LNCaP clone FGC (cell line): ENCODE results near the gene GADD45G.

Experiments
- DNase-seq: peaks from one replicate; pipeline ENCODE4 v3.0.0-alpha.2; 2011; ENCODE audit warnings: low read depth
- H3K4me3 ChIP-seq: 2 replicates; pipeline ENCODE4 v1.5.1; 2011; ENCODE audit warnings: mild to moderate bottlenecking, low read depth, low read length, control low read depth
- TF ChIP-seq, protein P1 (sequence below): IDR thresholded peaks from 2 replicates; pipeline ENCODE4 v1.5.1; 2012; ENCODE audit warnings: mild to moderate bottlenecking; ENCODE audit not compliant: control insufficient read depth, insufficient read depth; ENCODE audit errors: extremely low read depth

GADD45G gene

GRCh38 chr9:89563571-89564345, 41.1 kb upstream of the GADD45G start:
- no peak for DNase-seq
- TF ChIP-seq, protein P1, sequence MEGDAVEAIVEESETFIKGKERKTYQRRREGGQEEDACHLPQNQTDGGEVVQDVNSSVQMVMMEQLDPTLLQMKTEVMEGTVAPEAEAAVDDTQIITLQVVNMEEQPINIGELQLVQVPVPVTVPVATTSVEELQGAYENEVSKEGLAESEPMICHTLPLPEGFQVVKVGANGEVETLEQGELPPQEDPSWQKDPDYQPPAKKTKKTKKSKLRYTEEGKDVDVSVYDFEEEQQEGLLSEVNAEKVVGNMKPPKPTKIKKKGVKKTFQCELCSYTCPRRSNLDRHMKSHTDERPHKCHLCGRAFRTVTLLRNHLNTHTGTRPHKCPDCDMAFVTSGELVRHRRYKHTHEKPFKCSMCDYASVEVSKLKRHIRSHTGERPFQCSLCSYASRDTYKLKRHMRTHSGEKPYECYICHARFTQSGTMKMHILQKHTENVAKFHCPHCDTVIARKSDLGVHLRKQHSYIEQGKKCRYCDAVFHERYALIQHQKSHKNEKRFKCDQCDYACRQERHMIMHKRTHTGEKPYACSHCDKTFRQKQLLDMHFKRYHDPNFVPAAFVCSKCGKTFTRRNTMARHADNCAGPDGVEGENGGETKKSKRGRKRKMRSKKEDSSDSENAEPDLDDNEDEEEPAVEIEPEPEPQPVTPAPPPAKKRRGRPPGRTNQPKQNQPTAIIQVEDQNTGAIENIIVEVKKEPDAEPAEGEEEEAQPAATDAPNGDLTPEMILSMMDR, result no peak

DNA sequence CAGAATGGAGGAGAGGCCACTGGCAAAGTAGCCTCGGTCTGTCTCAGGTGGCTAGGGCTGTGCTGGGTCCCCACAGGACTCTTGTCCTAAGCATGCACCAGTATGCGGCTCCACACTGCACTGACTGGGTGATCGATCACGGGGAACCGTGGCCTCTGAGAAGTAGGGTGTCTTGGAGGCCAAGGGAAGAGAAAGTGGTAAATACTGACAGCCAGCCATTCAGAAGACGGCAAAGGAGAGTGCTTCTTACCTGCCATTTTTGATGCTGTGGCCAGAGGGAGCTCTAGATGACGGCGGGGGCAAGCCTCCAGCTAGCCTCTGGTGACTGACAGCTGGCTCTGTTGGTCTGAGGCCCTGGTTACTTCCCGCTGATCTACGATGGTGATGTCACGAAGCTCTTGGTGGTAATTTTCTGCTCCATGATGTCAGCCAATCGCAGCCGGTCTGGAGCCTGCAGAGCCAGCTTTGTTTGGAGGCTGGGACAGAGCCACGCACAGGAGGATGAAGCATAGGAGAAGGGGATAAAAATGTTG, 40.4 kb upstream of the GADD45G start:
- TF ChIP-seq, protein P1, result peak; percentile 46
- H3K4me3 ChIP-seq, result no peak overlapping the region
- peak; percentile 35 for DNase-seq

More at GRCh38 chr9:89563571-89564345, 41.1 kb upstream of the GADD45G start:
- H3K4me3 ChIP-seq, result no peak overlapping the region

DNA sequence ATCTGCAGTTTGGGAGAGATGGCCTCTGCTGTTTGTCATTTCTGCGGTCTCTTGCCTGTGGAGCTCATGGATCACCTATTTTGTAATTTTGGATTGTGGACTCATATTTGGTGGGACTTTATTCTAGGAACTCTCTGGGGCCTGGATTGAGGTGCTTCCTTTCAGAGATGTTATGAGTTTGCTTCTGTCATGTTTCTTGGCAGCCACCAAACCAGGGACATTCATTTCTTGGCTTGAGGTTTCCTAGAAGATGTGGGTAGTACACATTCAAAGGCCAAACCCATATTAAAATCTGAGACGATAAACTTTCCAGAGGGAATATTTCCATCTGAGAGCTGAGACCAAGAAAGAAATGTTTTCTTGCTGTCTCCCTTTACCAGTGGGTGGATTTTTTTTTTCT, 37.2 kb upstream of the GADD45G start:
- DNase-seq, result no peak
- no peak overlapping the region for H3K4me3 ChIP-seq
- TF ChIP-seq, protein P1, result no peak

GRCh38 chr9:89574309-89574708, 30.5 kb upstream of the GADD45G start:
- TF ChIP-seq, protein P1, result no peak
- H3K4me3 ChIP-seq, result no peak overlapping the region
- no peak for DNase-seq

GRCh38 chr9:89576404-89576839, 28.4 kb upstream of the GADD45G start:
- H3K4me3 ChIP-seq, result no peak overlapping the region
- DNase-seq, result no peak
- TF ChIP-seq, protein P1, result peak; percentile 64

- H3K4me3 ChIP-seq, result no peak overlapping the region
- DNase-seq, result no peak
- TF ChIP-seq, protein P1, result no peak
Observed at GRCh38 chr9:89577363-89577762, 27.4 kb upstream of the GADD45G start.
